Gastrocnemius medialis (tissue), 4 donors: ENCODE data around the gene MAST4. TPM values are rescaled to one million over a fixed set of nuclear protein-coding genes. Genes with fewer than 3 reads are reported as not detected.

ENCODE experiments used
- ATAC-seq, 2 donors: fragments of 150-250 bp; one replicate each; pipeline ENCODE4 v1.9.1; 2016
- DNase-seq, 2 donors: peaks; one replicate each; pipeline ENCODE4 v3.0.0-alpha.2; 2019
- H3K27ac ChIP-seq, 4 donors: fragments of 200-600 bp; sonication (generic); 1 replicate in 1 of 4; 2 replicates in 3 of 4; pipeline ENCODE4 v1.5.1; 2016 to 2018; ENCODE audit warnings: mild to moderate bottlenecking in 2 of 4, moderate library complexity in 1 of 4
- H3K27me3 ChIP-seq, 3 donors: fragments of 200-600 bp; sonication (generic) in 2 of 3; 1 replicate in 1 of 3; 2 replicates in 2 of 3; pipeline versions ENCODE4 v1.5.1 to v1.6.0; 2016 to 2019; ENCODE audit warnings: mild to moderate bottlenecking in 1 of 3, moderate library complexity in 1 of 3
- H3K36me3 ChIP-seq, 2 donors: fragments of 200-600 bp; sonication (generic) in 1 of 2; one replicate each; pipeline ENCODE4 v1.5.1; 2017 to 2018
- H3K4me1 ChIP-seq, 2 donors: fragments of 200-600 bp; sonication (generic) in 1 of 2; one replicate each; pipeline ENCODE4 v1.5.1; 2016 to 2017; ENCODE audit warnings: mild to moderate bottlenecking in 2 of 2
- H3K4me3 ChIP-seq, 4 donors: fragments of 200-600 bp; sonication (generic) in 3 of 4; 1 replicate in 1 of 4; 2 replicates in 3 of 4; pipeline ENCODE4 v1.5.1; 2016 to 2019; ENCODE audit warnings: mild to moderate bottlenecking in 2 of 4
- H3K9me3 ChIP-seq, 3 donors: fragments of 200-600 bp; sonication (generic) in 2 of 3; 1 replicate in 1 of 3; 2 replicates in 2 of 3; pipeline ENCODE4 v1.5.1; 2016 to 2019
- CTCF ChIP-seq, 5 experiments: fragments of 450-650 bp in 3 of 5; fragments of 200-600 bp in 2 of 5; sonication (generic) in 2 of 5; IDR thresholded peaks in 4 of 5; conservative IDR thresholded peaks in 1 of 5; 1 replicate in 4 of 5; 2 replicates in 1 of 5; pipeline ENCODE4 v1.5.1; 2016 to 2019; ENCODE audit warnings: antibody characterized with exemption in 5 of 5, mild to moderate bottlenecking in 3 of 5, moderate library complexity in 3 of 5
- POLR2A ChIP-seq, 2 donors: fragments of 450-650 bp; IDR thresholded peaks; one replicate each; pipeline ENCODE4 v1.6.1; 2017; ENCODE audit warnings: antibody characterized with exemption in 2 of 2, mild to moderate bottlenecking in 2 of 2, moderate library complexity in 2 of 2
- in situ Hi-C, 4 donors: fragments of 200-750 bp; cut with MboI; loops; one replicate each; pipeline versions ENCODE4 v1.15.0 to v1.8.0; 2017; ENCODE audit warnings: low sequenced_read_pairs in 4 of 4
- intact Hi-C: fragments of 100-400 bp; cut with DNase I; formaldehyde crosslinking; loops from one replicate; pipeline ENCODE4 v1.15.1; 2023; ENCODE audit warnings: low total_unique reads
- total RNA-seq, 4 donors: library from RNA; depleted of rRNA; stranded (reverse); fragments of >200 nt; gene quantifications; one replicate each; pipeline versions ENCODE4 v1.1.0 to v1.2.3, GENCODE V29; 2016

The MAST4 gene
- total RNA-seq, 4 donors from 2014 or later = 24.1 to 42.0 (median 38.5) TPM

GRCh38 chr5:66742083-66742895 is 146.1 kb downstream of the MAST4 start:
- H3K9me3 ChIP-seq = no peaks in the 10 kb centered on the region
- in situ Hi-C loops (no loop called here), intact Hi-C loops (loop anchor here (10.0 kb wide), 1 partner anchor 147 kb away; the partner anchor contains the start of gene MAST4)
- H3K27me3 ChIP-seq = no peaks in the 10 kb centered on the region
- DNase-seq (no peak), ATAC-seq (no peak)
- peak overlapping the region in 1 of 4 donors; percentile 26 for H3K27ac ChIP-seq
- no peaks in the 10 kb centered on the region for H3K36me3 ChIP-seq
- H3K4me1 ChIP-seq = peaks cover 0 to 7% of the 10 kb centered on the region in 2 donors
- TF ChIP-seq CTCF (IDR thresholded peaks at IDR 0.05 in 4 of 5, conservative IDR thresholded peaks at IDR 0.05 in 1 of 5) (peak in 1 of 5 experiments; percentile 16), POLR2A (IDR thresholded peaks at IDR 0.05) (no peak)
- H3K4me3 ChIP-seq = no peak overlapping the region

GRCh38 chr5:66742896-66743247 is 146.7 kb downstream of the MAST4 start:
- DNase-seq (no peak), ATAC-seq (no peak)
- in situ Hi-C loops (no loop called here), intact Hi-C loops (loop anchor here (10.0 kb wide), 1 partner anchor 148 kb away; the partner anchor contains the start of gene MAST4)
- H3K4me3 ChIP-seq = no peak overlapping the region
- peak overlapping the region in 1 of 4 donors; percentile 26 for H3K27ac ChIP-seq
- H3K36me3 ChIP-seq = no peaks in the 10 kb centered on the region
- H3K9me3 ChIP-seq = no peaks in the 10 kb centered on the region
- TF ChIP-seq CTCF (IDR thresholded peaks at IDR 0.05 in 4 of 5, conservative IDR thresholded peaks at IDR 0.05 in 1 of 5) (no peak), POLR2A (IDR thresholded peaks at IDR 0.05) (no peak)
- no peaks in the 10 kb centered on the region for H3K27me3 ChIP-seq
- H3K4me1 ChIP-seq = peaks cover 0 to 7% of the 10 kb centered on the region in 2 donors

- no peak for ATAC-seq
- no peaks in the 10 kb centered on the region for H3K27me3 ChIP-seq
- no peak overlapping the region for H3K4me3 ChIP-seq
- intact Hi-C loops = loop anchor here (10.0 kb wide), 1 partner anchor 149 kb away; the partner anchor contains the start of gene MAST4
- peak overlapping the region in 1 of 4 donors; percentile 23 for H3K27ac ChIP-seq
- DNase-seq = no peak
- TF ChIP-seq POLR2A (IDR thresholded peaks at IDR 0.05) (no peak), CTCF (IDR thresholded peaks at IDR 0.05 in 4 of 5, conservative IDR thresholded peaks at IDR 0.05 in 1 of 5) (no peak)
- in situ Hi-C loops = no loop called here
- no peaks in the 10 kb centered on the region for H3K36me3 ChIP-seq
- peaks cover 0 to 7% of the 10 kb centered on the region in 2 donors for H3K4me1 ChIP-seq
- no peaks in the 10 kb centered on the region for H3K9me3 ChIP-seq
These were observed 147.2 kb downstream of the MAST4 start for GRCh38 chr5:66743344-66743743.

- Histone ChIP-seq H3K4me3 (no peak overlapping the region), H3K27ac (no peak overlapping the region), H3K36me3 (no peaks in the 10 kb centered on the region), H3K9me3 (no peaks in the 10 kb centered on the region), H3K4me1 (peaks cover 0 to 7% of the 10 kb centered on the region in 2 donors), H3K27me3 (no peaks in the 10 kb centered on the region)
- TF ChIP-seq CTCF (IDR thresholded peaks at IDR 0.05 in 4 of 5, conservative IDR thresholded peaks at IDR 0.05 in 1 of 5) (no peak), POLR2A (IDR thresholded peaks at IDR 0.05) (no peak)
- in situ Hi-C loops (no loop called here), intact Hi-C loops (loop anchor here (10.0 kb wide), 1 partner anchor 149 kb away; the partner anchor contains the start of gene MAST4)
- DNase-seq (no peak), ATAC-seq (no peak)
These were observed 147.8 kb downstream of the MAST4 start for GRCh38 chr5:66744040-66744439.
